GM12864 (cell line): Measurements from ENCODE around the gene ZNF750.
"Not testable (repeated sequence)": the region's sequence is repeated elsewhere in the genome, so short reads cannot be mapped to it uniquely, and the experiment has no call there.

ENCODE experiments used
- DNase-seq: peaks from one replicate; pipeline ENCODE4 v3.0.0-alpha.2; 2011; ENCODE audit warnings: low read depth
- H3K4me3 ChIP-seq: 2 replicates; pipeline ENCODE4 v1.5.1; 2011; ENCODE audit warnings: mild to moderate bottlenecking, low read depth, low read length, control low read depth
- CTCF ChIP-seq: IDR thresholded peaks from 2 replicates; pipeline ENCODE4 v1.5.1; 2011; ENCODE audit warnings: low read depth, mild to moderate bottlenecking, moderate library complexity, low read length, control low read depth, inconsistent platforms; ENCODE audit errors: missing control alignments

Gene ZNF750

DNA sequence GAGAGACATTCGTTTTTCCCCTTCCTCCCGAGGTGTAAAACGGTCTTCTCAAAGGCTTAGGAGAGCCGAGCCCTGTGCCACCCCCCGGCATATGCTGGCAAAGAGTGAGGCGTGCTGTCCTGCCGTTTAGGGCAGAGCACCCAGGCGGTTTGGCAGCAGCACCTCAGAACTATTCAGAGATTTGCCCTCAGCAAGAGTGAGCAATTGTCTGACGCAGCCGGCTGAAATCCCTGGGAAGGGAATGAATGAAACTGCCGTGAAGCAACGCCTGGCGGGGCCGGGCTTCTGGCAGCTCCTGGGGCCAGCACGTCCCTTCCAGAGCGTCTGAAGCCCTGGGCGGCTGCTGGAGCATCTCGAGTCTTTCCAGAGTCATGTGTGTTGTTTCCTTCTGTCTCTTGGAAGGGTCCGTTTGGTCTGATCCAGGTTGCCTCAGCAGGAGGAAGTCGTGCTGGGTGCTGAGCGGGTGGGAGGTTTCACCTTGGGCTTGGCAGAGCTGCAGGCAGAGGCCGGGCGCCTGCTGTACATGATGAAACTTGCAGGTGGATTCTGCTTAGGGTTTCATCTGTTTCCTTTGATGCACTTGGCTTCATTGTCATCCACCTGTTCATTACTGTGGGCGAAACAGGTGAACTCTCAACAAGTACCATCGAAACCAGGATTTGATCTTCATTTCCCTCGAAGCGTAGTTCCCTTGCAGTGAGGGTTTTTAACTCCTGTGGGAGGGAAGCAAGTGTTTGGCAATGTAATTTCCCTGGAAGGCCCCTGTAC, 52.6 kb downstream of the ZNF750 start:
- no peak for DNase-seq
- H3K4me3 ChIP-seq: no peak overlapping the region
- TF ChIP-seq CTCF: no peak

GRCh38 chr17:82786427-82786826, 53.4 kb downstream of the ZNF750 start:
- no peak overlapping the region for H3K4me3 ChIP-seq
- no peak for DNase-seq
- TF ChIP-seq CTCF: peak; percentile 5

- not testable (repeated sequence) for DNase-seq, H3K4me3 ChIP-seq
Measured at GRCh38 chr17:82785581-82785980, 54.2 kb downstream of the ZNF750 start.

- no peak for DNase-seq
- TF ChIP-seq CTCF: no peak
- H3K4me3 ChIP-seq: no peak overlapping the region
Measured at GRCh38 chr17:82783498-82783897, 56.3 kb downstream of the ZNF750 start.

DNA sequence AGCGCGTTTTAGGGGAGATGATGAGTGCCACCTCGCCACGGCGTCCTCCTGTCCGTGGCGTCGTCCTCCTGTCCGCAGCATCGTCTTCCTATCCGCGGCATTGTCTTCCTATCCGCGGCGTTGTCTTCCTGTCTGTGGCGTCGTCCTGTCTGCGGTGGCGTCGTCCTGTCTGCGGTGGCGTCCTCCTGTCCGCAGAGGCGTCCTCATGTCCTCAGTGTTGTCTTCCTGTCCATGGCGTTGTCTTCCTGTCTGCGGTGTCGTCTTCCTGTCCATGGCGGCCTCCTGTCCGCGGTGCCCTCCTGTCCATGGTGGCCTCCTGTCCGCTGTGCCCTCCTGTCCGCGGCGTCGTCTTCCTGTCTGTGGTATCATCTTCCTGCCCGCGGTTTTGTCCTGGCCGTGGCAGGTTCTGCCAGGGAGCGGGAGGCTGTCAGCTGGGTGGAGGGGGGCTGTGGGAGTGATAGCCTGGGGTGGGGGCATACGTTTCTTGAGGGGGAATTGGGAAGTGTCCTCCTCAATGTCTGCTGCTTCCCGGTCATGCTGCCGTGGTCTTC, 57.1 kb downstream of the ZNF750 start:
- TF ChIP-seq CTCF: no peak
- no peak overlapping the region for H3K4me3 ChIP-seq
- no peak for DNase-seq

DNA sequence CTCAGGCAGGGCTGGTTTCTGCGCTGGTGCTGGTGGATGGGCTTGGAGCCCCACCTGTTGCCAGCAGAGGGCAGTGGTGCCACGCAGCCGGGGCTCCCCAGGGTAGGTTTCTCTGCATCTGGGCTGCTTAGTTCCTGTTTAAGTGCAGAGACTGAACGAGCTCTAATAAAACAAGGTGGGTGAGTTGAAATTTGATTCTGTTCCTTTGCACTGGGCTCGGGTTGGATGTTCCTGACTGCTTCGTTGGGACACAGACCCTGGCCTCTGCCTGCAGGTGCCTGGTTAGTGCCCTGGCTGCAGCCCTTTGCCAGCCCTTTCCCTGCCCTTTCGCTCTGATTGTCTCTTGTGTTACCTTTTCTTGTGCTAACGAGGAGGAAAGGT, 57.9 kb downstream of the ZNF750 start:
- DNase-seq: peak; percentile 37
- TF ChIP-seq CTCF: peak; percentile 99
- no peak overlapping the region for H3K4me3 ChIP-seq

GRCh38 chr17:82780971-82781893, 58.6 kb downstream of the ZNF750 start:
- DNase-seq: no peak
- no peak overlapping the region for H3K4me3 ChIP-seq
- TF ChIP-seq CTCF: no peak
